GM12875 (cell line): ENCODE data around the gene TSHZ2.

ENCODE experiments used
- H3K4me3 ChIP-seq: one replicate; pipeline ENCODE4 v1.5.1; 2011; ENCODE audit warnings: low read depth, low read length, control low read depth
- CTCF ChIP-seq: IDR thresholded peaks from 2 replicates; pipeline ENCODE4 v1.5.1; 2011; ENCODE audit warnings: low read depth, mild to moderate bottlenecking, control low read depth, inconsistent platforms, low read length, moderate library complexity, borderline replicate concordance; ENCODE audit not compliant: insufficient read depth

Gene TSHZ2

DNA sequence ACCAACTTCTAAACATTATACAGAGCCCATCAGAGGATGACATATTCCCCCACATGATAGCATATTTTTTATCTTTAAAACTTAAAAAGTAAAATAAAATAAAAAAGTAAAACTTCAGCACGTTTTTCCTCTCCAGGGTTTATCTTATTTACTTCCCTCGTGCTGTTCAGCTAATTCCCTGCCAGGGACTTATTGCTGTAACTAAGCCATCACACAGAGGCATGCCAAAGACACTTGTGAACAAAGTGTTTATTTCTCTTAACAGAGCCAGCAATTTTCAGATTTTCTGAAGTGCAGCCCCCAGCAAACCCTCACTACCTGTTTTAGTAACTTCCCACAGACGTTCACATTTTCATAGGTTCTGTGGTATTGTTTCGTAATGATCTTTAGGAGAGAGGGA is 327.7 kb downstream of the TSHZ2 start:
- no peak overlapping the region for H3K4me3 ChIP-seq
- no peak for TF ChIP-seq CTCF

GRCh38 chr20:53301869-53302268 is 329.7 kb downstream of the TSHZ2 start:
- no peak overlapping the region for H3K4me3 ChIP-seq
- TF ChIP-seq CTCF: no peak

DNA sequence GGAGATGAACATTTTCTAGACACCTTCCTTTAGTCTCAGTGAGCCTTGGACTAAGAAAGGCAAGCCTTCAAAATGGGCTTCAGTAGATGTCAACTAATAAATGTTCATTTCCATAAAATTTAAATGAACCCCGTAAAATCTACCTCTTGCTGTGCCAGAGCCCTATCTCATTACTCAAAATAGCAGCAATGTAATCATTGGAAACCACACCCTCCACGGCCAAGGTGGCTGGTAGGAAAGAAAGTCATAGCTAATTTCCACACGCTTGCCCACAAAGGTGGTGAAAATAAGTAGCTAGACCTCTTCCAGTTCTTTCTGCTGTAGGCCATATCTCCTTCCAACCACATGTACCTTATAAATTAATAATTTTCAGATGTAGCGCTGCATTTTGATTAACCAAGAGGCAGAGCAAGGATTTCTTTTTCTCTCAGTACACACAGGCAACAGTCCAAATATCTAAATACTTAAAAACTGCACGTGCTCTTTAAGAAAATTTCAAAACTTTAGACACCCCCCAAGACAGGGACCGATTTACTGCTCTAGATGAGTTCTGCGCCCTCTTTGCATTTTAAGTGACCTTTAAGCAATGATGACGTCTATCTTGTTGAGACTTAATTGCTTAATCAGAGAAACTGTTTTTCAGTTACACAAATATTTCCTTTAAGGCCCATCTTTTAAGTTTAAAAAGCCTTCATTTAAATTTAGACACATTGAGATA is 330.7 kb downstream of the TSHZ2 start:
- TF ChIP-seq CTCF: no peak
- H3K4me3 ChIP-seq: no peak overlapping the region

DNA sequence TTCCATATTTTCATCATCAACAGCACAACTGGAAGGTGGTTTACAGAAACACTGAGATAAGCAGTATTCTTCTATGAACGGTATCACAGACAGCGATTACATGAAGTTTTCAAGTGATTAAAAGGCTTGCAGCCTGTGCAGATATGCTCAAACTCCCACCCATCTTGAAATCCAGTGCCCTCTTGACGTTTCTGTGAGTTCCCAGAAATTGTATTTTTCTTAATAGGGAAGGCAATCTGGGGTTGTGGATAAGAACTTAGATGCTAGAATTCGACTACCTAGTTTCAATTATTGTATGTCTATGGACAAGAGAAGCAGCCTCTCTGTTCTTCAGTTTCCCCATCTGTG is 331.2 kb downstream of the TSHZ2 start:
- H3K4me3 ChIP-seq: no peak overlapping the region

GRCh38 chr20:53304146-53304545 is 332.0 kb downstream of the TSHZ2 start:
- H3K4me3 ChIP-seq: no peak overlapping the region
- TF ChIP-seq CTCF: no peak

More for the DNA sequence above, 331.2 kb downstream of the TSHZ2 start:
- TF ChIP-seq CTCF: no peak

DNA sequence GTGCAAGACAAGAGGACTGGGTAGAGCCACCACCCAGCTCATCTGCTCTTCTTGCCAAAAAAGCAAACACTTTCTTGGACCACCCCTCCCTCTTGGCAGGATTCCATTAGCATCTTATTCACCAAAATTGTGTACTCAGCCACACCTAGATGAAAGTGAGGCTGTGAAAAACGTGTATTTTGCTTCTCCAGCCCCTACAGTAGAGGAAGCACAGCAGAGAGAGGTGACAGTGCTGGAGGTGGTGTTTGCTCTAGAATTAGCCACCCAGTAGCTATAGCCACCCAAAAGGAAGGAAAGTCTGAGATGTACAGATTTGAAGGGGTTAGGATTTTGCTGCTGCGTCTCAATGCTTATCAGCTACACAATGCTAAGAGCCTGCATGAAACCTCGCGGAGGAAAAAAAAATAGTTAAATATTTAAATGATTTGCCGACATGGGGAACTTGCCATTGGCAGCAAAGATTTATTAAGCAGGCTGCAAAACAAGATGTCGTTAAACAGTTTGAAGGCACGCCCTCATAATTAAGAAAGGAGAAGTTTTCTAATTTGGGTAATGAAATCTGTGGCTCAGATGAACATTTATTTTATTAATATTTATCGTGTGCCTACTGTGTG is 334.1 kb downstream of the TSHZ2 start:
- H3K4me3 ChIP-seq: no peak overlapping the region
- TF ChIP-seq CTCF: no peak

DNA sequence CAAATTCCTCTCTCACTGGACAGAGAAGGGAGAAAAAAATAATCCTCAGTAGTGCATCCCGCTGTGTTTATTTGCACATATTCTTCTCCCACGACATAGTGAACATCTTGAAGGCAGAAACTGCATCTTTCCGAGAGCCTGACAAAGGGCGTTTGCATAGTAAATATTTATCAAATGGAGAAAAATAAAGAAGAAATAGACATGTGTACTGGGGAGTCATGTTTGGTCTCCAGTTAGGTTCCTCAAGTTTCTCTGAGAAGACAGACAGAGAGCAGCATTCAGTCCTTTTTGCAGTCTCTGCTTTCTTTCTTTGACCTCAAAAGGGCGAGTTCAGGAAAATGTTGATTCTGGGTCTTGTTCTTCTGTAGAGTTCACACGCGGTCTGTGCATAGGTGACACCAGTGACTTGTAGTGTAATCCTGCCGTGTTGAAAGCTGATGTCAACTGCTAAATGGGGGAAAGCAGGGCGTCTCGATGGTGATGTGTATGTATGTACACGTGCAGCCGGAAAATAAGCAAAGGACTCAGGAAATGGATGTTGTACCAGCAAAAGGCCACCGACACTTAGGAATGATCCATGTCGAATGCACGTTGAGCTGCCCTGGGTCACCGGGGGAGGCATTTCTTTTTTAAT is 335.9 kb downstream of the TSHZ2 start:
- TF ChIP-seq CTCF: no peak
- H3K4me3 ChIP-seq: no peak overlapping the region
